ENCODE results near the gene CCDC57.

CCDC57 gene

GRCh38 chr17:82077617-82078358 lies 134.9 kb downstream of the CCDC57 start:
- DNase-seq: no peak

DNA sequence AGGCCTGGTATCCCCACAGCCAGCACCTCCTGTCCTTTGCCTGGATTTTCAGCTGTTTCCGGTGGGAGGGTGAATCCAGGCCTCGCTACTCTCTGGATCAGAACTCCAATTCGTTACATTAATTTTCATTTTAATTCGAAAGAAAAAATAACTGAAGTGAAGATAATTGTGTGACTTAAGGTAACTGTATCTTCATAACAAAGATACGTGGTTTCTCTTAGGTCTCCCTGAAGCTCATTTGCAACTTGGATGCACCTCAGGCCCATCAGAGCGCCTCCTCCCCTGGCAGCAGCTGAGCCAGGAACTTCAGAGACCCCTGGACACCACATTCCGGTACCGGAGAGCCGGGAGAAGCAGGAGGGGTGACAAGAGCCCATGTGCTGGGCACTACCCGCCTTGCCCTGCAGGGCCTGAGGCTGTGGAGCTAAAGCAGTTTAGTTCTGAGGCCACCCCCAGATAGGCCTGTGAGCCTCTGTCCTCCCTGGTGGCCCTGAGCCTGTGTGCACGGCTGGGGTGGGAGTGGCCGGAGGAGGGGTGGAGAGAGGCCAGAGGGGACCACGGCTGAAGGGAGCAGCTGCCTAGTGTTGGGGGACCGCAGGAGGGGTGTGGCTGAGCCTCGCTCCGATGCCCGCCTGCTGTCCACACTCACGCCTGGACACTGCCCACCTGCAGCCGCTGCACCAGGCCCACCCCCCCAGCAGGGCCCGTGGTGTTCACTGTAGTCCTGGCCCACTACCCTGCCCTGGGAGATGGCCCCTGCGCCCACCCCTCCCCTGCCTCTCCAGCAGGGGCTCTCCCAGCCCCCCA lies 135.7 kb downstream of the CCDC57 start:
- no peak for DNase-seq

DNA sequence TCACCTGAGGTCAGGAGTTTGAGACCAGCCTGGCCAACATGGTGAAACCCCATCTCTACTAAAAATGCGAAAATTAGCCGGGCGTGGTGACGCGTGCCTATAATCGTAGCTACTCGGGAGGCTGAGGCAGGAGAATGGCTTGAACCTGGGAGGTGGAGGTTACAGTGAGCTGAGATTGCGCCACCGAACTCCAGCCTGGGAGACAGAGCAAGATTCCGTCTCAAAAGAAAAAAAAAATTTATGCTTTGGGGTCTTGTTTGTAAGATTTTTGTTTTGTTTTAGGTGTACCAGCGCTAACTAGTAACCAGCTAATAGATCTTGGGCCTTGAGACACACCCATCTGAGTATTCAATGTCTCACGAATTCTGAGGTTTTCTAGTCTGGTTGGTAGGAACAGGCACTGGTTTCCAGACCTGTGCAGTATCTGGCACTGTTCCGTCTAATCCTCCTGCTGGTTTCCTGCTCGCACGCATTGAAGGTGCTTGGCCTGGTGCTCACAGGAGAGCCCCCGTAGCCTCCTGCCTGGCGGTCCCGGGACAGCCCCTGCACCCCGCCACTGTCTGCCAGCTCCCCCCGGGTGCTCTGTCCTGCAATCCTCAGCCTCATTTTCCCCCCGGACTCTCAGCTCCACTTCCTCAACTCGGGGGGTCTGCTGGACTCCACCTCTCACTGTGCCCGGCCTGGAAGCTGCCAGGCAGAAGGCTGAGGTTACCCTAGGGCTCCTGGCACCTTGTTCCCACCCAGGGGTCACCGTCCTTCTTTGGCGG lies 136.4 kb downstream of the CCDC57 start:
- no peak for DNase-seq

DNA sequence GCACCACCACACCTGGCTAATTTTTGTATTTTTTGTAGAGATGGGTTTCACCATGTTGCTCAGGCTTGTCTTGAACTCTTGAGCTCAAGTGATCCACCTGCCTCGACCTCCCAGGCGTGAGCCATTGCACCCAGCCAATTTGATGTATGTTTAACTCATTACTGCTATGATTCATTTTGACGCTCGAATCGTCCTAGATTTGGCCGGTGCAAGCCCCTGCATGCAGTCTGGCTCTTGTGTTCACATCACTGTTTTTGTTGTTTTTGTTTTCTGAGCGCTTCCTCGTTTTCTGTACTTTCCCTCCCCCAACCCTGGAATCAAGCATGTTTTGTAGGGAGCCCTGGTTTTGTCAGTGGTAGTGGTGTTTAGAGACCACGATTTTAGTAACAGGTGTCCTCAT lies 139.2 kb downstream of the CCDC57 start:
- no peak for DNase-seq

- no peak for DNase-seq
Observed at GRCh38 chr17:82072827-82073226, 139.8 kb downstream of the CCDC57 start.

DNA sequence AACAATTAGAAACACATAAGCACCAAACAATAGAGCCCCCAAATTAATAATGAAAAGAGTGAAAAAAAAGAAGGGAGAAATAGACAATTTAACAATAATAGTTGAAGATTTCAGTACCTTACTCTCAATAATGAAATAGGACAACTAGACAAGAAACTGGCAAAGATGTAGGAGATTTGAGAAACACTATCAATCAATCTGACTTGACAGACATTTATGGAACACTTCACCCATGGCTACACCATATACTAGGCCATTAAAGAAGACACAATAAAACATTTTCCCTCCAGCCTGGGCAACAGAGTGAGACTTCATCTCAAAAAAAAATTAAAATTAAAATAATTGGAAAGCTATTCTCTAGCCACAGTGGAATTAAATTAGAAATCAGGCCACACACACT lies 142.0 kb downstream of the CCDC57 start:
- DNase-seq: no peak

GRCh38 chr17:82065638-82066303 lies 146.9 kb downstream of the CCDC57 start, which contains the start of gene DUS1L:
Gene DUS1L (minus strand): TSS chr17:82065804. CDS start chr17:82065059, 745 bp downstream.
- peak; percentile 76 for DNase-seq

DNA sequence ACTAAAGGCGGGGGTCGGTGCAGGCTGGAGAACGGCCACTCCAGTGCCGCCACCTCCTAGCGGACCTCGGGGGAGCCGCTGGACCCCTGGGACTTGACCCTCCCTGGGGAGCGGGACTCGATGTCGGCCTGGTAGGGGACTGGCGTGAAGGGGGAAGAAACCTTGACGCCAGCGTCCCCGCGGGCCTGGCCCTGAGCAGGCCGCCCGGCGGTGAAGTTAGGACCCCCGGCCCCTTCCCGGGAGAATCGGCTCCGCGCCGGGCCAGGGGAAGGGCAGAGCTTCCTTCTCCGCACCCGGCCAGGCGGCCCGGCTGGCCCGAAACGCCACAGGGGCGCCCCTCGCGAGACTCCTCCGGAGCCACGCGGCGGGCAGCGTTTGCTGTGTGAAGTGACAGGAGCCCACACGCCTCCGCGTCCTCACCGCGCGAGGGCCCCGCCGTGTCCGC lies 147.4 kb downstream of the CCDC57 start:
- DNase-seq: no peak

DNA sequence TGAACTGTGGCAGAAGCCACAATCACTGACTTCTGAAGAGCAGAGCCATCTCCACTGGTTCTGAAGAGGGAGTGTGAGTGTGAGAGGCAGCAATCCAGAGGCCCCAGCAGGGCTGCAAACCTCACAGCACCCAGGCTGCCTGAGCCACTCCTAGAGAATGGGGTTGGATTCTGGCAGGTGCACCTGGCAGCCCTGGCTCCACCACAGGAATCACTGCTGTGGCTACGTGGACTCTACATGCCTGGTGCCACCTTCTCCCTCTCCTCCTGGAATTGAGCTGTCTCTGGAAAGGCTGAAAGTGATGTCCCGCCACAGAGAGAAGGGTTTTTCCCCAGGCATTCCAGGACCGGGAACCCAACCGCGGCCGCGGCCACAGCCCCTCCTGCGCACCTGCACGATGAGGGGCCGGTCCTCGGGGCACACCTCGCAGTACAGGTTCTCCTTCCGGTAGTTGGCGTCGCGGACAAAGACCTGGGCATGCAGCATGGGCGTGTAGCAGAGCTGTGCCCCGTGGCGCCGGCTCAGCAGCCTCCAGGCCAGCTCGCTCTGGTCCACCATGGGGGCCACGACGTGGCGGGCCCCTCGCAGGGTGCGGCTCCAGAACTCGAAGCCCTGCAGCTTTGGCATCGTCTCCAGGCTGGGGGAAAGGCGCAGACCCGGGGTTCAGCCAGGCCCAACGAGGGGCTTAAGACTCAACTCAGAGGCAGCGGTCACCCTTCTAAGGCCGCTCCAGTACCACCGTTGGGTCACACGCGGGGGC lies 148.0 kb downstream of the CCDC57 start:
- DNase-seq: no peak

- no peak for DNase-seq
Observed at GRCh38 chr17:82063424-82064415, 148.9 kb downstream of the CCDC57 start.

DNA sequence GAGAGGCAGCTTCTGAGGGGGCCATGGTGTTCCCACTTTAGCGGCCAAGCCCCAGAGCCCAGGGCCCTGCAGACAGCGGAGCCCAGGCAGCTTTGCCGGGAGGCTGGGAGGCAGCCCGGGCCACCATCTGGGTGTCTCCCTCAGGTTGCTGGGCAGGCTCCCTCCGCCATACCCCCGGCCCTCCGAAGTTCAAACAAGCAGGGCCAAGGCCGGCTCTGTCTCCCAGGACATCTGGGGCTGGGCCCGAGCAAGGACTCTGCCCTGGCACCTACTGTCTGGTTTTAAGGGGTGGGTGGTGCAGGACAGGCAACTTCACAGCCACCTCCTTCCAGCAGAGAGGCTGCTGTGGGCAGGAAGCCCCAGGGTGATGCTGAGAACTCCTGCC lies 149.7 kb downstream of the CCDC57 start:
- DNase-seq: no peak

DNA sequence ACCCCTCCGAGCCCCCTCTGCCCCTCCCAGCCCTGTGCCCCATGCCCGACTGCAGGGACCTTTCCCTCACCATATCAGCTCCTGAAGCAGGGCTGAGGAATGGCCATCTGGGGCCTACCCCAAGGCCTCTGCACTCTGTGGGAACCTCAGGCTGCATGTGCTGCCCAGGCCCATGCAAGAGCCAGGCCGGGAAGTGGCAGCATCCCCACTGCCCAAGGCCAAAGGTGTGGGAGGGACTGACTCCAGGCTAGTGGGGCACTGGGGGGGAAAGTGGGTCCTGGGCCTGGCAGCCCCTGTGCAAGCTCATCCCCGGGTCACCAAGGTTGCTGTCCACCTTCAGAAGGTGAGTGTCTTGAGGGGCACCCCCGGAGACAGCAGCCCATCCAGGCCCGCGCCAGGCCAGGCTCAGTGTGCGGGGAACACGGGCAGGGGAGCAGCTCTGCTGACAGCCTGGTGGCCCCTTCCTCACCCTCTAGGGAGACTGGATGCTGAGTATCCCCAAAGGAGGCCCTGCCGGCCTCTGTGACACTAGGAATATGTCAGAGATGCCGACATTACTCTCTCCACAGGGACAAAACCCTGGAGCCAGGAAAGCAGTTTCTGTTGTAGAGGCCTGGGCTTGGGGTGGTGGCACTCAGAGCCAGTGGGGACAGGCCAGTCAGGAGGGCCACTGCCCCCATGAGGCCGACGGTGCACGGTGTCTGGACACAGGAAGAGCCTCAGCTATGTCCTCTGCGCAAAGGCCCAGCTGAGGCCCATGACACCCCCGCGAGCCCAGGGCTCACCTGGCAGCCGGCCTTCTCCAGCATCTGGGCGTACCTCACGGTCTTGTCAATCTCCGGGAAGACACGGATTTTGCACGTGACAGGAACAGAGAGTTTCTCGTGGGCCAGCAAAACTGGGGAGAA lies 150.3 kb downstream of the CCDC57 start:
- DNase-seq: no peak

- DNase-seq: no peak
Observed at GRCh38 chr17:82061047-82061925, 151.4 kb downstream of the CCDC57 start.

DNA sequence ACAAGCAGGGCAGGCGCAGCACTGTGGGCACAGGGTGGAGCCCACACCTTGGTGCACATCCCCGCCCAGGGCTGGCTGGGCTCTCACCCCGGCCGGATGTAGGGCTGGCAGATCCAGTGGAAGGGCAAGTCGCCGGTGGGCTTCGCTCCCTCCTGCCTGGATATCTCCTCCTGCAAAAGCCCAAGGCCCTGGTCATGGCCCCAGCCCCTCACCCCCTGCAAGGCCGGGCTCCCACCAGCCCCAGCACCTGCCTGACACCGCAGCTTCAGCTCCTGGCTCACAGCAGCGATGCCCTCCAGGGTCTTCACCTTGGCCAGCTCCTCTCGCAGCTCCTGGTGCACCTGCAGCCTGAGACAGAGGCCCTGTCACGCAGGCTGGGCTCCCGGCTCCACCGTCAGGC lies 152.0 kb downstream of the CCDC57 start:
- DNase-seq: no peak

DNA sequence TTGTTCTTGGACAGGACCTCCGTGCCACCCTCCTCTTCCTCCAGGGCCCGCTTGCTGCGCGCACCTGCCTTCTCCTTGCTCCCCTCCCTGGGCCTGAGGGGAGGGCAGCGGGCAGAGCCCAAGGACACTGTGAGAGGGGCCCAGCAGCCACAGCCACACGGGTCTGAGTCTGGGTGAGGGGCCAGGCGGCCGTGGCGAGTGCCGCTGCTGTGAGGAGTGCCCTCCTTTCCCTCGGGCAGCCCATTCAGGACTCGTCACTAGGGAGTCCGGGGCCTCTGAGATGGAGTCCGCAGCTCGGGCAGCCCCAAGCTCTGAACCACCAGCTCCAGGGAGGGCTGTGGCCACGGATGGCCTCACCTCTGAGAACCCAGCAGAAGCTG lies 152.7 kb downstream of the CCDC57 start:
- DNase-seq: no peak

DNA sequence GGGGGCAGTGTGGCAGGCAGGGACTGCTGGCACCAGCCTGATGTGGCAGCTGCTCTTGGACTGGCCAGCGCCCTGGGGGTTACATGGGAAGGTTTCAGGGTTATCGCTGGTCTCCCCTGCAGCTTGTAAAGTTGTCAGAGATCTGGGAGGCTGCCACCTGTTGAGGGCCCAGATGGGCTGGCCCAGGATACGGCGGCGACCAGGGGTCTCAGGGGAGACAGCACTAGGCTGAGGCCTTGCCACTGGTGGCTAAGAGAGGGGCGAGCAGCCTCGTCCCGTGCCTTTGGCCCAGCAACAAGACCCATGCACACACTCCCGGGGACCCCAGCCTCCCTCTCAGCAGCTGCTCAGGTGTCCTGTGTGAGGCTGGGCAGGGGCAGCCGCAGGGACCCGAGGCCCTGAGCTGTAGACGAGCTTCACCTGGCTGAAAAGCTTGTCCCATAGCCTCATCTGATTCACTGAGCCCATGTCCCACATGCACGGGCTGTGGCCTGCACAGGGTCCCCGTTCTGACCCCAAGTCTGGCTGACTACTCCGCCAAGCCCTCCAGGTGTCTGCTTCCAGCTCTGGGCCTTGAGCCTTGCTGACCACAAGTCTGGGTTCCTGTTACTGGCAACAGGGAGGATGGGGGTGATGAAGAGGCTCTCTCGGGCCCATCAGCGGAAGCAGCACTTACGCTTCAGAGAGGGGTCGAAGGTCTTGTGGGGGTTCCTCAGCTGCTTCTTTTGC lies 153.2 kb downstream of the CCDC57 start:
- no peak for DNase-seq

DNA sequence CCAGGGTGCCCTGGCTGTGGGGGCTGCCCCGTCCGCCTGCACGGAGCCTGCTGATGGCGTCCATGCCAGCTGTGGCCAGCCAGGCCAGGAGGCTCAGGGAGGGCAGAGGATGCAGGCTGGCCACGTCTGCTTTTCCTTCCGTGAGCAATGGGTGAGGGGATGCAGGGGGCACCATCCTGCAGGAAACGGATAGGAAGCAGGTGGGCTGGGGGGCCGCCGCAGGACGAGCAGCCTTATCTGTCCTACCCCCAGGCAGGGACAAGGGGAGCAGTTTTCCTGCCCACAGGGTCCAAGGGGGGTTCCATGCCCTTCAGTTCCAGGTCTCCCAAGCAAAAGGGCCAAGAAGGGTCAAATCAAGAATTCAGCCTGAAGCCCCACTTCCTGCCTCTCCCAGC lies 153.8 kb downstream of the CCDC57 start:
- no peak for DNase-seq
